ENCODE results near the gene SRSF7.

SRSF7 gene

DNA sequence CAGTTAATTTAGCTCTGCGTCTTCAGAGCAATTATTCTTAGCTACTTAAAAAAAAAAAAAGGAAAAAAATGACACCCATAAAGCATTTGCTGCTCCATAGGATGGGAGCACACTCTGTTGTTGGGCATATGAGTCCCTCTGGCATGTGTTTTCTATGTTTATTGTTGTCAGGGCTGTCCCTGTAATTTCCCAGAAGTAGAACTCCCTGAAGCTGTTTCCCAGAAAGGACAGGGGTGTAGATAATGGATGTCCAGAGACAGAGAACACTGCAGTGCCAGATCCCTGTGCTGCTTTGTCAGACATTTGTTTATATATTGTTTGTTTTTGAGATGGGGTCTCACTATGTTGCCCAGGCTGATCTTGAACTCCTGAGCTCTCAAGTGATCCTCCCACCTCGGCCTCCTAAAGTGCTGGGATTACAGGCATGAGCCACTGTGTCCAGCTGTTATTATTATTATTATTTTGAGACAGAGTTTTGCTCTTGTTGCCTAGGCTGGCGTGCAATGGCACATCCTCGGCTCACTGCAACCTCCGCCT, 52.6 kb downstream of the SRSF7 start:
- TF ChIP-seq ZNF121 (tag by site-specific recombination; IDR thresholded peaks at IDR 0.05), result 0 out of 2 replicates have a peak, but pooled peaks have one; percentile 20
- no peak for TF ChIP-seq ZNF302 (tag by site-specific recombination; IDR thresholded peaks at IDR 0.05; ENCODE audit: low read depth)
- no peak for TF ChIP-seq KLF17 (tag by site-specific recombination; IDR thresholded peaks at IDR 0.05)
- H3K9me3 ChIP-seq (ENCODE audit: control insufficient read depth, insufficient read depth, low read depth, low read length), result no peaks in the 10 kb centered on the region
- no peaks in the 10 kb centered on the region; a peak in 1 of 3 replicates for H3K36me3 ChIP-seq (ENCODE audit: control insufficient read depth in 2 of 2, insufficient read depth in 1 of 2, low read length in 2 of 2)
- H3K4me3 ChIP-seq (ENCODE audit: low read depth, low read length), result no peak overlapping the region
- H3K27ac ChIP-seq (ENCODE audit: extremely low read depth, low read depth, low read length), result no peak overlapping the region
- ChIA-PET CTCF (interaction anchor here (0.9 to 1.2 kb wide), 2 partner anchors 12 to 117 kb away, joined by 3 to 6 read pairs; no protein-coding TSS in a partner anchor), POLR2A (interaction anchor here (0.6 to 1.1 kb wide), 3 partner anchors 53 to 174 kb away, joined by 3 to 4 read pairs (median 4); partner anchors contain the start of gene SRSF7)
- peaks cover 8% of the 10 kb centered on the region for H3K4me1 ChIP-seq (ENCODE audit: control insufficient read depth, insufficient read depth, low read length)

DNA sequence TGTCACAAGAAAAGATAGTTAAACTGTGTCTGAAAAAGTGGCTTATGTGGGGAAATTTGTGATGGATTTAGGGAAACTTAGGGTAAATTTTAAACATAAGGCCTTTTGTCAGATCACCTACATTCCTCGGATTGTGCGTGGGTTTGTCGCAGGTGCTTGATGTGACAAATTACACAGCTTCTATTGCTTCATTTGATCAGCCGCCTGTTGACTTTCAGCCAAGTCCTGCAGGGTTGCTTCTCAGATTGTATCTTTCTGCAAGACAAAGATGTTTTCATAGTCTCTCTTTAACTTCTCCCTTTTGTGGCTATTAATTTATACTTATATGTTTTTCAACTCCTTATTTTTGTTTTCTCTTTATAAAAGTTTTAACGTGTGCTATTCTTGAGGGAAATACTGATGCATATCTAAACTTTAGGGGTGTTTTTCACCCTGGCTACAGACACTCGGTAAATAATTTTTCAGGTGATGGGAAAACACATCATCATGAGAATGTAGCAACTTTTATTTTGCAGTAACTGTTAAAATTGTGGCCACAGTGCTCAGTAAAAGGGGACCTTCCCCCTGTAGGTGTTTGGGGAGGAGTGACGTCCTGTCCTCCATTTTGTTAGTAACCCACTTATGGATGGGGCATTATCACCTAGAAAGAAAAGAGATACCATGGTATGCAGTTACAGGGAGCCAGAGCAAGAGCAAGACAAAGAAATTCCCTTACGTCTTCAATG, 53.9 kb downstream of the SRSF7 start:
- Histone ChIP-seq H3K36me3 (ENCODE audit: control insufficient read depth in 2 of 2, insufficient read depth in 1 of 2, low read length in 2 of 2) (no peaks in the 10 kb centered on the region; a peak in 1 of 3 replicates), H3K27ac (ENCODE audit: extremely low read depth, low read depth, low read length) (no peak overlapping the region), H3K4me1 (ENCODE audit: control insufficient read depth, insufficient read depth, low read length) (peaks cover 6% of the 10 kb centered on the region), H3K4me3 (ENCODE audit: low read depth, low read length) (no peak overlapping the region), H3K9me3 (ENCODE audit: control insufficient read depth, insufficient read depth, low read depth, low read length) (no peaks in the 10 kb centered on the region)
- ChIA-PET CTCF (interaction anchor here (1.1 kb wide), 1 partner anchor 116 kb away, joined by 3 read pairs; no protein-coding TSS in a partner anchor), POLR2A (no interaction called here)
- TF ChIP-seq KLF8 (tag by site-specific recombination; IDR thresholded peaks at IDR 0.05) (no peak), ZNF350 (tag by site-specific recombination; IDR thresholded peaks at IDR 0.05) (no peak), ZNF362 (tag by site-specific recombination; IDR thresholded peaks at IDR 0.05) (no peak), ZNF513 (tag by site-specific recombination; IDR thresholded peaks at IDR 0.05) (no peak), BCL11A (tag by site-specific recombination; IDR thresholded peaks at IDR 0.05; ENCODE audit: low read depth) (no peak)

Measured in HEK293 (cell line).